ENCODE results near the gene FNIP2.
"Not testable (repeated sequence)": the region's sequence is repeated elsewhere in the genome, so short reads cannot be mapped to it uniquely, and the experiment has no call there.

The FNIP2 gene

DNA sequence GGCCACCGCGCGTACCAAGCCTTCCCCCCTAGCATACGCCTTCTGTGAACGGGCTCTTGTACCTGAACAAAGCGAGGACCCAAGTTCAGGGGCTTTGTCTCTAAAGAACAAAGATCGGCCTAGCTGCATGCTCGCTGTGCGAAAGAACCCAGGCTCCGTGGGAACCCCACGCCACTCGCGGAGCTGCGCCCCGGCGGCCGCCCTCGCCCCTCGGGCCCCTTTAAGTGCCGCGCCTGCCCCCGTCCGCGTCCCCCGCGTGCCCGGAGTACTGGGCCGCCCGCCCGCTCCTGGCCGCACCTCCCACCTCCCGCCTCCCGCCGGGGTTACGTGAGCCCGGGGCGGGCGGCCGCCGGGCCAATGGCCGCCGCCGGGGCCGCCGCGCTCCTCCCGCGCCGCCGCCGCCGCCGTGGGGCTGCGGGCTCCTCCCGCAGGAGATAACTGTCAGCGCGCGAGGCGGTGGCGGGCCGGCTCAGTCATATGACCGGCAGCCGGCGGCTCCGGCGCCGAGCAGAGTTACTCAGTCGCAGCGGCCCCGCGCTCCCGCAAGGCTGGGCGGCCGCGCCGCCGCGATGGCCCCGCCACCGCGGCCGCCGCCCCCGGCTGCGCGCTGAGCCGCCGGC lies at the start of gene FNIP2:
TSS of gene FNIP2 (plus strand) at position 472 of the 620 bp plus-strand sequence. CDS start 187 bp downstream, outside the sequence.
- in situ Hi-C loops (cut with HindIII; ENCODE audit: low sequenced_read_pairs): no loop called here

DNA sequence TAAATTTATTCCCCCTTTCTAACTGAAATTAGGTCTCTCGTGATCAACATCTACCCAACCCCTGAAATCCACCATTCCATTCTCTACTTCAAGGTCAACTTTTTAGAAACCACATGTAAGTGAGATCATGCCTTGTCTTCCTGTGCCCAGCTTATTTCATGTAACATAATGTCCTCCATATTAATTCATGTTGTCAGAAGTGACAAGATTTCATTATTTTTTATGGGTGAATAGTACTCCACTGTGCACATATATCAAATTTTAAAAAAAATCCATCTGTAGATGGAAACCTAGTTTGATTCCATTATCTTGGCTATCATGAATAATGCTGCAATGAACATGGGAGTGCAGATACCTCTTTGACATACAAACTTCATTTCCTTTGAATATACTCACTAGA lies 47.1 kb upstream of the FNIP2 start:
- in situ Hi-C loops (cut with HindIII; ENCODE audit: low sequenced_read_pairs): loop anchor here (5.0 to 25.0 kb wide), 2 partner anchors 96 to 466 kb away; no protein-coding TSS in a partner anchor

DNA sequence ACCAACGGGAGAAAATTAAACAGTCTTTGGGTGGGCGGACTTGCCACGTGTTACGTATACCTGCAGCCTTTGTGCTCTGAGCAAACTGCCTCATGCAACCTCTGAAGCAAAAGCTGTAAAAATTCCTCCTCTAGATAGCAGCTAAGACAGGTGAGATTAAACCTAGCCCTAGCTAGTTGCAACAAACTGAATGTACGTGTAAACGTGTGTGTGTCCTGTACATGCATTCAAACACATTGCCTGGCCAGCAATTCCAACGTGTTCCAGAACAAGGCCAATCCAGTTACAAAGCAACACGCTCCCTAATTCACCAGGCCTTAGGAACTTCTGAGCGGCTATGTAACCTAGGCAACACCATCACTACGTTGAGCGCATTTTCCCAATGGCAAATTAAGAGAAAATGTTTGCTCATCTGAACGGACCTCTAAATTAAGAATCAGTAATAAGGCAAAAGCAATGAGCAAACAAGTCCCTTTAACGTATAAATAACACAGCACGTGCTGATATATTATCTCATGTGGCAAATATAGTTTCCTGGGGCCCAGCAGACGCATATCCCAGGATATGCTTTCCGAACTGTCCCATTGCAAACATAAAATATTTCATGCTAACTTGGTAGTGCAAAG lies 46.4 kb upstream of the FNIP2 start:
- in situ Hi-C loops (cut with HindIII; ENCODE audit: low sequenced_read_pairs): loop anchor here (5.0 to 25.0 kb wide), 2 partner anchors 95 to 465 kb away; no protein-coding TSS in a partner anchor

DNA sequence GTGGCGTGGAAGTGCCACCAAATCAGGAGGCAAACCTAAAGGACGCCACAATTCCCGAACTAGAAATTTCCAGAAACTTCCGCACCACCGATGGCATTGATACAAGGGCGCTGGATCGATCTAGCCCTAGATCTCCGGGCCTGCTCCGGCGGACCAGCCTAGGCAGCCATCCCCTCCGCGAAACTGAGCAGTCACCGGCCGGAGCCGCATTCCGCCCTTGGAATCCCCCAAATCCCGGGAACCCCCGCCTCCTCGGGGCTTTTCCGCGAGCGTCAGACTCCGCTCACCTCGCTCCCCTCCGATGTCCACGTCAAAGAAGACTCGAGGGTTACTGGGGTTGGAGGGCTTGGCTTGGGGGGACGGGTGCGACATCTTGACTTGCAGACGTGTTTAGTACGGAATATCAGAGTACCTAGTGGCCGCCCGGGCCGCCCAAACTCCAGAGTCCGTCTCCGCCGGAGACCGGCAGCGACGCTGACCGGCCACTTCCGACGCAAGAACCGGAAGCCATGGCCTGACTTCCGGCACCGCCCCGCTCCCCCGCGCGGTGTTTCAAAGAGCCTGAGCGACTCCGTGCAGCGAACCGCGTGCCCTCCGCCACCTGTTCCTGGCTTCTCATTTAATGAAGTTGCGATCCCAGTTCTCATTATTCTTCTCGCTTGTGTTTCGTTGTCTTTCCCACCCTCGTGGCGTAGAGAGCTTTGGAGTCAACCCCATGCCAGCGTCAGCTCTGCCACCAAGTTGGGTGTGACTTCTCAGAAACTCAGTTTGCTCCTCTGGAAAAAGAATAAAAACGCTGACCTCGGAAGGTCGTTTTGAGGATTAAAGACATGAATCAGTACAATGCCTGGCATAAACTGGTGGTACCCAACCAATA lies 45.7 kb upstream of the FNIP2 start, which contains the start of gene PPID:
TSS of gene PPID (minus strand) at position 480 of the 877 bp plus-strand sequence. CDS start at position 372, 108 bp downstream.
- in situ Hi-C loops (cut with HindIII; ENCODE audit: low sequenced_read_pairs): loop anchor here (5.0 to 25.0 kb wide), 2 partner anchors 94 to 464 kb away; no protein-coding TSS in a partner anchor

DNA sequence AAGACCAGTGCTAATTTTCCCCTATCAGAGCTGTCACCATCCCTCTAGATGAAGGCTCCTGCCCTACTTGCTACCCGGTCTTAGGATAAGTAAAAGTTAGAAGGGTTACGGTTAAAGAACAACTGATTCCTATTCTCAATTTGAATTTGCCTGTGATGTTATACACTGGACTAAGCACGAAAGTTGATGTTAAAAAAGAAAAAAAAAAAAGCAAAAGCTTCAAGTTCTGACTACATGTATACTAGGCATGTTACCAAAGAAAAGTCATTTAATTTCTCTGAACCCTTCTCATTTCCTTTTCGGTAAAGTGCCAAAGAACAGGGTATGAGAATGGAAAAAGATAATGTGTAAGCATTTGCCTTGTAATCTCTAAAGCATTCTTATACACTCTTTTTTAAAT lies 44.2 kb upstream of the FNIP2 start:
- in situ Hi-C loops (cut with HindIII; ENCODE audit: low sequenced_read_pairs): loop anchor here (5.0 to 25.0 kb wide), 2 partner anchors 93 to 463 kb away; no protein-coding TSS in a partner anchor

DNA sequence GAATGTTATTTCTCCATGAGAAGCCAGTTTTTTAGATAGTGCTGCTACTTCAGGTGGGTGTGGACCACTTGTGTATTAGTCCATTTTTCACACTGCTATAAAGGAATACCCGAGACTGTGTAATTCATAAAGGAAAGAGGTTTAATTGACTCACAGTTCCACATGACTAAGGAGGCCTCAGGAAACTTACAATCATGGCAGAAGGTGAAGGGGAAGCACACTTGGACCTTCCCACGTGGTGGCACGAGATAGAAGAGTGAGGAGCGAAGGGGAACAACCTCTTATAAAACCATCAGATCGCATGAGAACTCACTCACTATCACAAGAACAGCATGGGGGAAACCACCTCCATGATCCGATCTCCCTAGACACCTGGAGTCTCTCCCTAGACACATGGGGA lies 42.2 kb upstream of the FNIP2 start:
- in situ Hi-C loops (cut with HindIII; ENCODE audit: low sequenced_read_pairs): no loop called here

DNA sequence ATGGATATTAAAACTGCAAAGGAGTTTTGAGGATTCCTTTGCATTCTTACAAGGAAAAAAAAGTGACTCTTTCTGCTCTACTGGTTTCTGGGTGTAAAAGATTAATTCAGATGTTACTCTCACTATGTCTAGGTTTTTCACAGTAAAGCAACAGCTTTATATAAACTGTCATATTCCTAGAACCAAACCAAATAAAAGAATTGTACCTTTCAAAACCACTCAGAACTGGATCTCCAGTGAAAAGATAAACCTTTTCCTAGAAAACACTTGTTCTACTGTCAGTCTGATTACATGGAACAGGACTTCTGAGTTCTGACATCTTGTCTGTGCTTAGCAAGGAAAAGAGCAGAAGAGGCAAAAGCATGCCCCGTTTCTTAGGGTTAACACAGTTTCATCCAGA lies 40.6 kb upstream of the FNIP2 start:
- in situ Hi-C loops (cut with HindIII; ENCODE audit: low sequenced_read_pairs): no loop called here

DNA sequence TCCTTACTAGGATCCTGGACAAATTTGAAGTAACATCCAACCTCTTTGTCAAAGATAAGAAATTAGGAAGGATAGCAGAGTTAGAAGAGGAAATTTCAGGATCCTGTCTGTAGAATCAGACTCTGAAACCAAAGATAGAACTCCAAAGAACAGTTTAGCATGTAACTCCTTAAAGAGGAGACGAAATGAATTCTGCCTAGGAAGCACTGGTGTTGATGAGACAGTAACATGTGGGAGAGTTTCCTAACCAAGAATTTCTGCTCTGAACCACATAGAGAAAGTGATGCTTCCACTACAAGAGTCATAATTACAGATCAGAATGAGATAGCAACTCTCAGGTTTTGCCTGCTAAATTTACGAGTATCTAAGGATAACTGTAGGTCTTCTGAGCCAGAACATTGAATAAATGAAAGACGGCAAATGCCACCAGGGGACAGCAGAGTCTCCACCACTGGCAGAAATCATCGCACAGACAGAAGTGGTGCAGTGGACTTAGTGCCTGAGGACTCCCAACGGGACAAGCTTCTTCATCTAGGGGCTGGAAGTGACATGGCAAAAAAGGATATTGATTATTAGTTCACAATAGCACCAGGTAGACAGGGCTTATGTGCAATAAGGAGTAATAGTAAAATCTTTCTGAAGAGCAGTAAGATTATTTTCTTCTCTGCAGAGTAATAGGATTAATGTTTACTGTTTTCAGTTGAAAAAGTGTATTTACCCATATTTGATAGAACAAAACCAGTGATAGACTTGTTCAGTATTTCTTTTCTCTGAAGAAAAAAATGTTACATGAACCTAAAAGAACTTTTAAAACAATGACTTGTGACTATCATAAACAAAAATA lies 38.9 kb upstream of the FNIP2 start:
- in situ Hi-C loops (cut with HindIII; ENCODE audit: low sequenced_read_pairs): no loop called here

DNA sequence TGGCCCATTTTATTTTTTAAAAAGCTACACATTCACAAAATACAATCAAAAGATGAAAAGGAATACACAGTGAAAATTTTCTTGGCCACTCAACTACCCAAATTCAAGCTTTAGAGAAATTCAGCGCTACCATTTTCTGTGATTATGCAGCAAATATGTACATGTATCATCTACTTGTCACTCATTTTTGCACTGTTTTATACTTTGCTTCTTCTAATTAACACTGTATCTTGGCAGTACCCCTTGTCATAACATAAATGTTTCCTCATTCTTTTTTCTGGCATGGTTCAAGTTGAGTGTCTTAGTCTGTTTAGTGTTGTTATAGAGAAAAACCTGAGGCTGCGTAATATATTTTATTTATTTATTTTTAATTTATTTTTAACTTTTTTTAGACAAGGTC lies 30.0 kb upstream of the FNIP2 start:
- in situ Hi-C loops (cut with HindIII; ENCODE audit: low sequenced_read_pairs): no loop called here

DNA sequence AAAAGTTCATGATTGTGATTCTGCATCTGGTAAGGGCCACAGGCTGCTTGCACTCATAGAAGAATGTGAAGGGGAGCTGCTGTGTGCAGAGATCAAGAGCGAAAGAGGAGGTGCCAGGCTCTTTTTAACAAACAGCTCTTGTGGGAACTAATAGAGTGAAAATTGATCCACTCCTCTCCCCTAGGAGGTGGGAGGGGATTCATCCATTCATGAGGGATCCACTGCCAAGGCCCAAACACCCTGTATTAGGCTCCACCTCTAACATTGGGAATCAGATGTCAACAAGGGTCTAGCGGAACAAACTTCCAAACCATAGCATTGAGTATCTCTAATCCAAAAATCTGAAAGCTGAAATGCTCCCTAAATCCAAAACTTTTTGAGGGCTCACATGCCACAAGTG lies 29.2 kb upstream of the FNIP2 start:
- in situ Hi-C loops (cut with HindIII; ENCODE audit: low sequenced_read_pairs): no loop called here

DNA sequence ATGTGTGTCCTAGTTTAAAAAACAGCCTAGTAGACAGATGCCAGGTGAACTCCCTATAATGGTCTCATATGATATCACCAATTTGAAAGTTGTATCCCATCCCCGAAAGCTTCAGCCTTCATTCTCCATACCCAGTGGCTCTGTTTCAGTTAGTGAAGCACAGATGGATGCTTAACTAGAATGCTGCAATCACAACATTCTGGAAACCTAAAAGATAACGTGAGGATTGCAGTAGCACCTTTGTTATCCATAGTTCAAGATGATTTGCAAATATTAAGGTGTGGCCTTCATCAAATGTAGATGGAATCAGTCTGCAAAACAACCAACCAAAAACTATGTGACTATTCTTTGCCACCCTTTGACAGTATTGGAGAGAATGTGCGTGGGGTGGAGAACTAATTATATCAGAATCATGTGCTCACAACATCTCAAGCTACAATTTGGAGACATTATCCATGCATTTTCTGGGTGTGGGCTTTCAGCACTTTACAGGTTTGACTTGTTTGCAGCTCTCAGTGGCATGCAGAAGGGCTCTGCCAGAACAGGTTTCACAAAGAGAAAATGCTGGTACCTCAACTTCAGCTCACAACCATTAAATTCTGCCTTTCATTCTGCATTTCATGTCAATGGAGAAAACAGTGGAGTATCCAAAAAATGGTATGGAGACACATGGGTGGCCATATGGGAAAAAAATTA lies 27.4 kb upstream of the FNIP2 start:
- in situ Hi-C loops (cut with HindIII; ENCODE audit: low sequenced_read_pairs): no loop called here

DNA sequence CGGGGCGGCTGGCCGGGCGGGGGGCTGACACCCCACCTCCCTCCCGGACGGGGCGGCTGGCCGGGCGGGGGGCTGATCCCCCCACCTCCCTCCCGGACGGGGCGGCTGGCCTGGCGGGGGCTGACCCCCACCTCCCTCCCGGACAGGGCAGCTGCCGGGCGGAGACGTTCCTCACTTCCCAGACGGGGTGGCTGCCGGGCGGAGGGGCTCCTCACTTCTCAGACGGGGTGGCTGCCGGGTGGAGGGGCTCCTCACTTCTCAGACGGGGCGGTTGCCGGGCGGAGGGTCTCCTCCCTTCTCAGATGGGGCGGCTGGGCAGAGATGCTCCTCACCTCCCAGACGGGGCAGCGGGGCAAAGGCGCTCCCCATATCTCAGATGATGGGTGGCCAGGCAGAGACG lies 22.3 kb upstream of the FNIP2 start:
- in situ Hi-C loops (cut with HindIII; ENCODE audit: low sequenced_read_pairs): not testable (repeated sequence)

DNA sequence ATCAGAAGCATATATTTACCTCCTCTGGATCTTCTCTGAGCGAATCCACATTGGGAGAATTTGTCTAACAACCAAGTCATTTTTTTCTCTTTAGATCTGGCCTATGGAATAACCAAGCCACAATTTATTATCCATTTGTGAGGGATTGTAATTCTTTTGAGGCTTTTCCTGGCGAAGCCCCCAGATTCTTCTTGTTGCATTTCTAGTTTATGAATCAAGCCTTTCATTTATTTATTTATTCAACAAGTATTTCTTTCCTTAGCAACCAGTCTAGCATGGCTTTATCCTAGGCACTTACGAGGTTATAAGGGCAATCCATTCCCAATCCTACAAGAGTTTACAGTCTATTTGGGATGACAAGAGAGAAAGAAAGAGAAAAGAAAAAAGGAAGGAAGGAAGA lies 18.4 kb upstream of the FNIP2 start:
- in situ Hi-C loops (cut with HindIII; ENCODE audit: low sequenced_read_pairs): loop anchor here (5.0 kb wide), 1 partner anchor 42 kb away; no protein-coding TSS in a partner anchor

DNA sequence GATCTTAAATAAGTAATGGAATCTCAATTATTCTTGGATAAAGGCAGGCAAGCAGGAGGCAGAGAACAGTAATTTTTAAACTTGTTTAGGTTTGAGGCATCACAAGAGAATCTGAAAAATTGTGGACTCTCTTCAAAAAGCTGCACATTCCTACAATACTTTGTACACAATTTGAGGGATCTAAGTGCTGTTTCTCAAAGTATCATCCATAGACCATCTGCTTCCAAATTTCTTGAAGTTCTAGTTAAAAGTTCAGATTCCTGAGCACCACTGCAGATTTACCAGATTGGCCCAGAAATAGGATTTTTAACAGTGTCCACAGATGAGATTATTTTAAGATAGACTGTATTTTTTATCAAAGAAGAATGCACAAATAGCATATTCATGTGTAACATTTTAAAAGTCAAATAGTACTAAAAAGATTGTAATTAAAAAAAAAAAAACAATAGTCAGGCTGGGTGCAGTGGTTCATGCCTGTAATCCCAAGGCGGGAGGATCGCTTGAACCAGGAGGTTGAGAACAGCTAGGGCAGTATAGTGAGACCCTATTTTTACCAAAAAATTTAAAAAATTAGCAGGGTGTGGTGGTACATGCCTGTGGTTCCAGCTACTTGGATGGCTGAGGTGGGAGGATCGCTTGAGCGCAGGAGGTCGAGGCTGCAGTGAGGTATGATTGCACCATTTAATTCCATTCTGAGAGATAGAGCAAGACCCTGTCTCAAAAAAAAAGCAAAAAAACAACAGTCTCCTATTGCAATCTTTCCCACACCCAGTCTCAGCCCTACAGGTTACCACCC lies 14.2 kb upstream of the FNIP2 start:
- in situ Hi-C loops (cut with HindIII; ENCODE audit: low sequenced_read_pairs): loop anchor here (5.0 kb wide), 1 partner anchor 38 kb away; no protein-coding TSS in a partner anchor

DNA sequence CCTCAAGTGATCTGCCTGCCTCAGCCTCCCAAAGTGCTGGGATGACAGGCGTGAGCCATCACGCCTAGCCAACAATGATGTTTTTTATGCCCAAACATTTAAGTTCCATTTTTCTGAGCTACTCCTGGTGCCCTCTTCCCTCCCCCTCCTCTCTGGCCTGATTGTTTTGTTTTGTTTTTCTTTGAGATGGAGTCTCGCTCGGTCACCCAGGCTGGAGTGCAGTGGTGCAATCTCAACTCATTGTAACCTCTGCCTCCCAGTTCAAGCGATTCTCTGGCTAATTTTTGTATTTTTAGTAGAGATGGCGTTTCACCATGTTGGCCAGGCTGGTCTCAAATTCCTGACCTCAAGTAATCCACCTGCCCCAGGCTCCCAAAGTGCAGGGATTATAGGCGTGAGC lies 13.0 kb upstream of the FNIP2 start:
- in situ Hi-C loops (cut with HindIII; ENCODE audit: low sequenced_read_pairs): not testable (repeated sequence)

DNA sequence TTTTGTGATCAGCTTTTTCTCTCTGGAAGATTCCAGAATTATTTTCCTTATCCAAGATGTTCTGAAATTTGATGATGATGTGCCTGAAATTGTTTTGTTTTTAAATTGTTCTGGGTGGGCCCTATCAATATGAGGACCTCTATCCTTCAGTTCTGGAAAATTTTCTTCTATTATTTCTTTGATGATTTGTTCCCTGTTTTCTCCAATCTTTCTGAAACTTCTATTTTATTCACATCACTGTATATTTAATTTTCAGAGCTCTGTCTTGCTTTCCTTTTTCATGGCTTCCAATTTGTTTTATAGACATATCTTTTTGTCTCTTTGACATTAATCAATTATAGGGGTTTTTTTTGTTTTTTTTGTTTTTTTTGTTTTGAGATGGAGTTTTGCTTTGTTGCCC lies 12.2 kb upstream of the FNIP2 start:
- in situ Hi-C loops (cut with HindIII; ENCODE audit: low sequenced_read_pairs): no loop called here

DNA sequence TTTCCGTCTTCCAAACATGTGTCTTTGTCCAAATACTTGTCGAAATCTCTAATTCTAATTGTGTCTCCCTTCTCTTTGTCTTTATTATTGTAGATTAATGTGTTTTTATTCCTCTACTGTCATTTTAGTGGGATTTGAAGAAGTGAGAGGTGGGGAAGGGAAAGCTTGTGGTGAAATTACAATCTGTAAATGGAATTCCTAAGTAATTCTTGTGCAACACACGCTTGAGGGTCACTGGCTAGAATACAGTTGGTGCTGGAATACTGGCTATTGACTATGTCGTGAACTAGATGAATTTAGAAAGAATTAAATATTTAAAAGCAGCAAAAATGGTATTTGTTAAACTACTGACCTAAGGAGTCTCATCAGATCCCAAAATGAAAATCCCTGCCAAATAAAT lies 10.7 kb upstream of the FNIP2 start:
- in situ Hi-C loops (cut with HindIII; ENCODE audit: low sequenced_read_pairs): no loop called here

DNA sequence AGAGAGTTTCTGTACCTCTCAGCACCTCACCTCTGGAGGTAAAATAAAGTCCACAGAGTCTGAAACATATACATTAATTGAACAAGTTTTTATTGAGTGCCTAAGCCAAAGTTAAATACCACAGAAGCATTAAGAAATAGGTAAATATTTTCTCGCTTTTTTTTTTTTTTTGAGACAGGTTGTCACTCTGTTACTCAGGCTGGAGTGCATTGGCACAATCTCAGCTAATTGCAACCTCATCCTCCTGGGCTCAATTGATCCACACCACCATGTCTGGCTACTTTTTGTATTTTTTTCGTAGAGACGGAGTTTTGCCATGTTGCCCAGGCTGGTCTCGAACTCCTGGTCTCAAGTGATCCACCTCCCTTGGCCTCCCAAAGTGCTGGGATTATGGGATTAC lies 10.1 kb upstream of the FNIP2 start:
- in situ Hi-C loops (cut with HindIII; ENCODE audit: low sequenced_read_pairs): no loop called here

DNA sequence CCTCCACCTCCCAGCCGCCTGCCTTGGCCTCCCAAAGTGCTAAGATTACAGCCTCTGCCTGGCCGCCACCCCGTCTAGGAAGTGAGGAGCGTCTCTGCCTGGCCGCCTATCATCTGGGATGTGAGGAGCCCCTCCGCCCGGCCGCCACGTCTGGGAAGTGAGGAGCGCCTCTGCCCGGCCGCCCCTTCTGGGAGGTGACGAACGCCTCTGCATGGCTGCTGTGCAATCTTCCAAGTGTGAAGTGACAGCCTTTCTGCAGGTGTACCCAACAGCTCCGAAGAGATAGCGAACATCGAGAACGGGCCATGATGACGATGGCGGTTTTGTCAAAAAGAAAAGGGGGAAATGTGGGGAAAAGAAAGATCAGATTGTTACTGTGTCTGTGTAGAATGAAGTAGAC lies 9.3 kb upstream of the FNIP2 start:
- in situ Hi-C loops (cut with HindIII; ENCODE audit: low sequenced_read_pairs): not testable (repeated sequence)
